ENCODE measurements around the gene RNF225. TPM values are rescaled to one million over a fixed set of nuclear protein-coding genes. Genes with fewer than 3 reads are reported as not detected.

RNF225 gene
- total and polyA plus RNA-seq, 2 of the 13 experiments (the other 11 are each of a cell fraction or from before 2014, with no cell fraction given) = not detected

DNA sequence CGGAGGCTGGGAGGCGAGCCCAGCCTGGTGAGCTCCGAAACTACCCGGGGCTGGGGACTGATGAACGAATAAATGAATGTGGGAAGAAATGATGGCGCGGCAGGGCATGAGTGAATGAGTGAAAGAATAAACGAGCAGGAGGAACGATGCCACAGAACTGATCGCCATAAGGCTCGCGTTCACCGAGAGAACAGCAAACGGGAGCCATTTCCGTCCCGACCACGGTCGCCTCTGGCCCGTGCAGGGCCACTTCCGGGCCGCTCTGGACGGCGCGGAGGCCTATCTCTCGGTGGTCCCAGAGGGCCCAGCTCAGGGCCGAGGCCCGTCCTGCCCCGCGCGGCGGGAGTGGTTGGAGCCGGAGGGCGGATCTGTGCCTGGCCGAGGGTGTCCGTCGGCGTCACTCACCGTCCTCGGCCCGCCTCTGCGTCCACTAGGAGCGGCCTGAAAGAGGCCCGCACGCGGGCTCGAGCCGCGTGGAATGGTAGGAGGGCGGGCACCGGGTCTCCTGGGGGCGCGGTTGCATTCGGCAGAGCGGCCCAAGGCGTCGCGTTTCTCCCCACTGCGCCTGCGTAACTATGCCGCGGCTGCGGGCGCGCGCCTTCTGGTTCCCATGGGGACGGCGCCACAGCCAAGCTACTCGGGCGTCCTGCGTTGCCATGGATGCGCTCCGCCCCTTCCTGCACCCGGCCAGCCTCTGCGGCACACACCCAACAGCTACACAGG, 33.0 kb upstream of the RNF225 start, which contains the start of gene ZNF497 (continued):
- TF ChIP-seq, protein P1, sequence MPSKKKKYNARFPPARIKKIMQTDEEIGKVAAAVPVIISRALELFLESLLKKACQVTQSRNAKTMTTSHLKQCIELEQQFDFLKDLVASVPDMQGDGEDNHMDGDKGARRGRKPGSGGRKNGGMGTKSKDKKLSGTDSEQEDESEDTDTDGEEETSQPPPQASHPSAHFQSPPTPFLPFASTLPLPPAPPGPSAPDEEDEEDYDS (CRISPR knock-in tag; IDR thresholded peaks at IDR 0.05) = peak; percentile 31; the same call in 1 of the 2 replicates
- TF ChIP-seq ZNF367 (CRISPR knock-in tag; IDR thresholded peaks at IDR 0.05; ENCODE audit: borderline replicate concordance) = no peak
- peak; percentile 96 for TF ChIP-seq KLF12 (CRISPR knock-in tag; IDR thresholded peaks at IDR 0.05; ENCODE audit: borderline replicate concordance)
- TF ChIP-seq, protein P2, sequence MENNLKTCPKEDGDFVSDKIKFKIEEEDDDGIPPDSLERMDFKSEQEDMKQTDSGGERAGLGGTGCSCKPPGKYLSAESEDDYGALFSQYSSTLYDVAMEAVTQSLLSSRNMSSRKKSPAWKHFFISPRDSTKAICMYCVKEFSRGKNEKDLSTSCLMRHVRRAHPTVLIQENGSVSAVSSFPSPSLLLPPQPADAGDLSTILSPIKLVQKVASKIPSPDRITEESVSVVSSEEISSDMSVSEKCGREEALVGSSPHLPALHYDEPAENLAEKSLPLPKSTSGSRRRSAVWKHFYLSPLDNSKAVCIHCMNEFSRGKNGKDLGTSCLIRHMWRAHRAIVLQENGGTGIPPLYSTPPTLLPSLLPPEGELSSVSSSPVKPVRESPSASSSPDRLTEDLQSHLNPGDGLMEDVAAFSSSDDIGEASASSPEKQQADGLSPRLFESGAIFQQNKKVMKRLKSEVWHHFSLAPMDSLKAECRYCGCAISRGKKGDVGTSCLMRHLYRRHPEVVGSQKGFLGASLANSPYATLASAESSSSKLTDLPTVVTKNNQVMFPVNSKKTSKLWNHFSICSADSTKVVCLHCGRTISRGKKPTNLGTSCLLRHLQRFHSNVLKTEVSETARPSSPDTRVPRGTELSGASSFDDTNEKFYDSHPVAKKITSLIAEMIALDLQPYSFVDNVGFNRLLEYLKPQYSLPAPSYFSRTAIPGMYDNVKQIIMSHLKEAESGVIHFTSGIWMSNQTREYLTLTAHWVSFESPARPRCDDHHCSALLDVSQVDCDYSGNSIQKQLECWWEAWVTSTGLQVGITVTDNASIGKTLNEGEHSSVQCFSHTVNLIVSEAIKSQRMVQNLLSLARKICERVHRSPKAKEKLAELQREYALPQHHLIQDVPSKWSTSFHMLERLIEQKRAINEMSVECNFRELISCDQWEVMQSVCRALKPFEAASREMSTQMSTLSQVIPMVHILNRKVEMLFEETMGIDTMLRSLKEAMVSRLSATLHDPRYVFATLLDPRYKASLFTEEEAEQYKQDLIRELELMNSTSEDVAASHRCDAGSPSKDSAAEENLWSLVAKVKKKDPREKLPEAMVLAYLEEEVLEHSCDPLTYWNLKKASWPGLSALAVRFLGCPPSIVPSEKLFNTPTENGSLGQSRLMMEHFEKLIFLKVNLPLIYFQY (CRISPR knock-in tag; IDR thresholded peaks at IDR 0.05; ENCODE audit: borderline replicate concordance) = 0 out of 2 replicates have a peak, but pooled peaks have one; percentile 48
- no peak; the same call in 1 of the 2 replicates for TF ChIP-seq AHR (CRISPR knock-in tag; IDR thresholded peaks at IDR 0.05)
- TF ChIP-seq, protein P3, sequence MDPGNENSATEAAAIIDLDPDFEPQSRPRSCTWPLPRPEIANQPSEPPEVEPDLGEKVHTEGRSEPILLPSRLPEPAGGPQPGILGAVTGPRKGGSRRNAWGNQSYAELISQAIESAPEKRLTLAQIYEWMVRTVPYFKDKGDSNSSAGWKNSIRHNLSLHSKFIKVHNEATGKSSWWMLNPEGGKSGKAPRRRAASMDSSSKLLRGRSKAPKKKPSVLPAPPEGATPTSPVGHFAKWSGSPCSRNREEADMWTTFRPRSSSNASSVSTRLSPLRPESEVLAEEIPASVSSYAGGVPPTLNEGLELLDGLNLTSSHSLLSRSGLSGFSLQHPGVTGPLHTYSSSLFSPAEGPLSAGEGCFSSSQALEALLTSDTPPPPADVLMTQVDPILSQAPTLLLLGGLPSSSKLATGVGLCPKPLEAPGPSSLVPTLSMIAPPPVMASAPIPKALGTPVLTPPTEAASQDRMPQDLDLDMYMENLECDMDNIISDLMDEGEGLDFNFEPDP (CRISPR knock-in tag; conservative IDR thresholded peaks at IDR 0.05) = 0 out of 2 replicates have a peak, but pooled peaks have one; percentile 62
- peak; percentile 83 for TF ChIP-seq CBFB (CRISPR knock-in tag; IDR thresholded peaks at IDR 0.05)
- TF ChIP-seq NKX3-1 (CRISPR knock-in tag; IDR thresholded peaks at IDR 0.05) = peak; percentile 56
- TF ChIP-seq NR2F6 (IDR thresholded peaks at IDR 0.05) = no peak
- no peak; the same call in 1 of the 2 replicates for TF ChIP-seq NR2F6 (CRISPR knock-in tag; IDR thresholded peaks at IDR 0.05)
- TF ChIP-seq TBX2 (CRISPR knock-in tag; IDR thresholded peaks at IDR 0.05; ENCODE audit: borderline replicate concordance) = peak; percentile 63; the same call in 1 of the 2 replicates
- TF ChIP-seq ZBTB1 (CRISPR knock-in tag; IDR thresholded peaks at IDR 0.05; ENCODE audit: borderline replicate concordance) = no peak
- no peak for TF ChIP-seq ZMYM4 (CRISPR knock-in tag; IDR thresholded peaks at IDR 0.05)
- no peak for TF ChIP-seq PAF1 (CRISPR knock-in tag; IDR thresholded peaks at IDR 0.05)
- peak; percentile 94 for TF ChIP-seq GATAD1 (CRISPR knock-in tag; IDR thresholded peaks at IDR 0.05)
- TF ChIP-seq, protein P4, sequence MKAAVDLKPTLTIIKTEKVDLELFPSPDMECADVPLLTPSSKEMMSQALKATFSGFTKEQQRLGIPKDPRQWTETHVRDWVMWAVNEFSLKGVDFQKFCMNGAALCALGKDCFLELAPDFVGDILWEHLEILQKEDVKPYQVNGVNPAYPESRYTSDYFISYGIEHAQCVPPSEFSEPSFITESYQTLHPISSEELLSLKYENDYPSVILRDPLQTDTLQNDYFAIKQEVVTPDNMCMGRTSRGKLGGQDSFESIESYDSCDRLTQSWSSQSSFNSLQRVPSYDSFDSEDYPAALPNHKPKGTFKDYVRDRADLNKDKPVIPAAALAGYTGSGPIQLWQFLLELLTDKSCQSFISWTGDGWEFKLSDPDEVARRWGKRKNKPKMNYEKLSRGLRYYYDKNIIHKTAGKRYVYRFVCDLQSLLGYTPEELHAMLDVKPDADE (CRISPR knock-in tag; IDR thresholded peaks at IDR 0.05) = peak; percentile 46; the same call in 1 of the 2 replicates
- peak; percentile 22; the same call in 1 of the 2 replicates for TF ChIP-seq NFYB (CRISPR knock-in tag; IDR thresholded peaks at IDR 0.05)
- TF ChIP-seq, protein P5, sequence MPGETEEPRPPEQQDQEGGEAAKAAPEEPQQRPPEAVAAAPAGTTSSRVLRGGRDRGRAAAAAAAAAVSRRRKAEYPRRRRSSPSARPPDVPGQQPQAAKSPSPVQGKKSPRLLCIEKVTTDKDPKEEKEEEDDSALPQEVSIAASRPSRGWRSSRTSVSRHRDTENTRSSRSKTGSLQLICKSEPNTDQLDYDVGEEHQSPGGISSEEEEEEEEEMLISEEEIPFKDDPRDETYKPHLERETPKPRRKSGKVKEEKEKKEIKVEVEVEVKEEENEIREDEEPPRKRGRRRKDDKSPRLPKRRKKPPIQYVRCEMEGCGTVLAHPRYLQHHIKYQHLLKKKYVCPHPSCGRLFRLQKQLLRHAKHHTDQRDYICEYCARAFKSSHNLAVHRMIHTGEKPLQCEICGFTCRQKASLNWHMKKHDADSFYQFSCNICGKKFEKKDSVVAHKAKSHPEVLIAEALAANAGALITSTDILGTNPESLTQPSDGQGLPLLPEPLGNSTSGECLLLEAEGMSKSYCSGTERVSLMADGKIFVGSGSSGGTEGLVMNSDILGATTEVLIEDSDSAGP (CRISPR knock-in tag; IDR thresholded peaks at IDR 0.05; ENCODE audit: borderline replicate concordance) = no peak; the same call in none of the 2 replicates
- TF ChIP-seq, protein P6, sequence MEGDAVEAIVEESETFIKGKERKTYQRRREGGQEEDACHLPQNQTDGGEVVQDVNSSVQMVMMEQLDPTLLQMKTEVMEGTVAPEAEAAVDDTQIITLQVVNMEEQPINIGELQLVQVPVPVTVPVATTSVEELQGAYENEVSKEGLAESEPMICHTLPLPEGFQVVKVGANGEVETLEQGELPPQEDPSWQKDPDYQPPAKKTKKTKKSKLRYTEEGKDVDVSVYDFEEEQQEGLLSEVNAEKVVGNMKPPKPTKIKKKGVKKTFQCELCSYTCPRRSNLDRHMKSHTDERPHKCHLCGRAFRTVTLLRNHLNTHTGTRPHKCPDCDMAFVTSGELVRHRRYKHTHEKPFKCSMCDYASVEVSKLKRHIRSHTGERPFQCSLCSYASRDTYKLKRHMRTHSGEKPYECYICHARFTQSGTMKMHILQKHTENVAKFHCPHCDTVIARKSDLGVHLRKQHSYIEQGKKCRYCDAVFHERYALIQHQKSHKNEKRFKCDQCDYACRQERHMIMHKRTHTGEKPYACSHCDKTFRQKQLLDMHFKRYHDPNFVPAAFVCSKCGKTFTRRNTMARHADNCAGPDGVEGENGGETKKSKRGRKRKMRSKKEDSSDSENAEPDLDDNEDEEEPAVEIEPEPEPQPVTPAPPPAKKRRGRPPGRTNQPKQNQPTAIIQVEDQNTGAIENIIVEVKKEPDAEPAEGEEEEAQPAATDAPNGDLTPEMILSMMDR (CRISPR knock-in tag; IDR thresholded peaks at IDR 0.05) = peak; percentile 54
